Femur (tissue), 1 donor: Measurements from ENCODE around the gene DUSP18.
"Not testable (repeated sequence)": the region's sequence is repeated elsewhere in the genome, so short reads cannot be mapped to it uniquely, and the experiment has no call there.

ENCODE experiments used
- DNase-seq: peaks from one replicate; pipeline ENCODE4 v3.0.0-alpha.2; 2017

The DUSP18 gene

DNA sequence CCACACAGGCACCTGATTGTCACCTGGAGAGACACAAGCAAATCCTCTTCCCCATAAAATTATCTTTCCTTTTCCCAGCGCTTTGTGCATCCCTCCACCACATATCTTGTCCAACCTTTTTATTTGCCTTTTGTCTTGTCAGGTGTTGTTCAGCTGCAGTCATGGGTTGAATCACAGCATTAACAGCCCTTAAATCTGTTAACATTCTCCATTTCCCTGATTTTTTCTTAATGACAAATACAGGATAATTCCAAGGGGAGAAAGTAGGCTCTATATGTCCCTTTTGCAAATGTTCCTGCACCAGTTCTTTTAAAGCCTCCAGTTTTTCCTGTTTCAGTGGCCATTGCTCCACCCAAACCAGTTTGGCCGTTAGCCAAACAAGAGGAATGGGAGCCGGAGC is 8.9 kb upstream of the DUSP18 start:
- DNase-seq: not testable (repeated sequence)

DNA sequence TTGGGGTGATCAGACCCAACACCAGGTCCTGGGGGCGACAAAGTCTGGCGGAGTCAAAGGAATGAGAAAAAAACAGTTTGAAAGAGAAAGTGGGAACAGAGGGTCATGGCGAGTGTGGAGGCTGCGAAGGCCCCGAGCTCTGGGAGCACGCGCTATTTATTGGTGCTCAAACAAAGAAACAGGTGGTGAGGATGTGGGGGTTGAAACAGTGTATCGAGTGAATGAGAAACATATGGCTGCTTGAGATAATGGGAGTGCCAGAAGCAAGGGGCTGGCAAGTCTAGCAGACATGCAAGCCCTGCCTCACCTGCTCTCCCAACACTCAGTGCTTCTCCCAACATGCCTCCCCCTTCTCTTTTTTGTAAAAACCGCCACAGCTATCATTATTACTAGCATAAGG is 7.8 kb upstream of the DUSP18 start:
- DNase-seq: no peak

DNA sequence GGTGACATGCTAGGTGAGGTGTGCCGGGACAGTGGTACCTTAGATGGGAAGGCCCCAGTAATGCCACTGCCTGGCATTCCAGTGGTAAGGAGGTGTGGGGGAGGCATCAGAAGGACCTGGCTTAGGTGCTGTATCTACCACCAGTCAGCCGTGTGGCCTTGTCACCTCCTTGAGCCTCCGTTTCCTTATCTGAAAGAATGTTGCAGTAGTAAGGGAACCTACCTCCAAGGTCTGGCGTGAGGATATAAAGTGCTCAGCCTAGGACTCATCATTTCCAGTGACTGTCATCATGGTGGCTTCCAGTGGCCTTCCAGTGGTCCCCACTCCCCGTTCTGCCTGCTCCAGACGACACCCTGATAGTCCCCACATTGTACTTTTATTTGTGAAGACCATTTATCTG is 6.8 kb upstream of the DUSP18 start:
- no peak for DNase-seq

DNA sequence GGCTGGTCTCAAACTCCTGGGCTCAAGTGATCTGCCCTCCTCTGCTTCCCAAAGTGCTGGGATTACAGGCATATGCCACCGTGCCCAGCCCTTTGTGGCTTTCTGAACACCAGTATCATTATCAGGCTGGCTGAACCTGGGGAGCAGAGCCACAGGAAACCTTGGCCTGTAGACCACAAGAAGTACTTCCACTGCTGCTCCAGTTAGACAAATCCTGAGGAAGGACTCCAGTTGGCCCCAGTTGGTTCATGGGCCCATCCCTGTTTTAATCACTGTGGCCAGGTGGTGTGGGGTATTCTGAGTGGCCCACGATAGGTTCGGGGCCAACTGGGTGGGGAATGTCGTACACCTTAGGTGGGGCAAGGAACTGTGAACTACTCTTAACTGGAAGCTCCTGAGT is 5.5 kb upstream of the DUSP18 start:
- DNase-seq: no peak

DNA sequence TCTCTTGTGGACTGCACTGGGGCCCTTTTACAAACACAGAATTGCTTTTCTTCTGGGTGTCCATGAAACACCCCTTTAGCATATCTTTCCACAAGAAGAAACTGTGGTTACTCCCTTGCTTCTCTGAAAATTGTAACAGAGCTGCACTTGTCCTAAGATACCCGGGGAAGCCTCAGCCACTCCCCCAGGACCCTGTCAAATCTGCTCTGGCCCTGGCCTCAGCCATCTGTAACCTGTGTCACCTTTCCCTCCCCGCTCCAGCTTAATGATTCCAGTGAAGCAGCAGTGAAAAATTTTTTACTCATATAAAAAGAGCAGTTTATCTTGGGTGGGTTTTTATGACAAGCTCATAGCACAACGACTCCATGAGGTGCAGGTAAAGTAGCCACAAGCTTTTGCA is 3.4 kb upstream of the DUSP18 start:
- no peak for DNase-seq

DNA sequence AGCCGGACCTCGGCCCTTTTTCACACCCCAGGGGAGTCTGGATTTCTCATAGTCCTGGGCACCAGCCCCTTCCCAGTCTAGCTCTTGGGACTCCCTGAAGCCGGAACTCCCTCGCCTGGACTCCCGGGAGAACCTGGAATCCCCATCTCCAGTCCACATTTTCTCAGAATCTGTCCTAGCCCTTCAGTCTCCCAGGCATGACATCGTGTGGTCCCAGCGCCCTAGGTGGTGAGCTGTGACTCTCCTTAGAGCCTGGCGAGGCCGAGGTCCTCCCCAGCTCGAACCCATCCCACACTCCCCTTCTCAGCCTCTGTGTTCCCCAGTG is 673 bp upstream of the DUSP18 start:
- DNase-seq: no peak

DNA sequence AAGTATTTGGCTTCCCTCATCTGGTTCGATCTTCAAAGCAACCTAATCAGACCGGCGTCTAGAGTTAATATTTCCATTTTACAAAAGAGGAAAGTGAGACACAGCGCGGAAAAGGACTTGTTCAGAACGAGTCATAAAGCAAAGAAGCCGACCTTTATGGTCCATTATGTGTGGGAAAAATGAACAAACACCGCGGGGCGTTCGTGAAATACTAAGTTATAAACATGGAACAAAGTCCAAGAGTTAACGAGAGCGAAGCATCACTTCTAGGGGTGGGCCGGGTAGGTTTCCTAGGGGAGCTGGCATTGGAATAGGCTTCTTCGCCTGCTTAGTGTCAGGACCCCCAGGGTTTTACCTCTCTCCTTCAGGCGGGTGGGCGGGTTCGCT is 575 bp downstream of the DUSP18 start:
- no peak for DNase-seq

DNA sequence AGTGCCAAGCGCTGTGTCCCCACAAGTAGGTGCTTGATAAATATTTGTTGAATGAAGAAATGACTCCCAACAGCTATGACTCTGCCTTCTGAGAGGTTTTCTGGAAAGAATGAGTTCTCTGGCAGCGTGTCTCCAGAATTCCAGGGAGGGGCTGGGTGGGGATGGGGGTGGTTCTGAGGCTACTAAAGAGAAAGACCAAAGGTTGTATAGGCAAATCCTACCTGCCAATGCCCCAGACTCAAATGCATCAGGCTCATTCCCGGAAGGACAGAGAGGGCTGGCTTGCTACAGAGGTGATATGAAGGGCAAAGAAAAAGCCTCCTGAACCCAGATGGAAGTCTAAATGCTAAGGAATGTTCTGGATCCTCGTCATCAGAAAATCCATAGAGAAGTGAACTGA is 1.9 kb downstream of the DUSP18 start:
- no peak for DNase-seq

DNA sequence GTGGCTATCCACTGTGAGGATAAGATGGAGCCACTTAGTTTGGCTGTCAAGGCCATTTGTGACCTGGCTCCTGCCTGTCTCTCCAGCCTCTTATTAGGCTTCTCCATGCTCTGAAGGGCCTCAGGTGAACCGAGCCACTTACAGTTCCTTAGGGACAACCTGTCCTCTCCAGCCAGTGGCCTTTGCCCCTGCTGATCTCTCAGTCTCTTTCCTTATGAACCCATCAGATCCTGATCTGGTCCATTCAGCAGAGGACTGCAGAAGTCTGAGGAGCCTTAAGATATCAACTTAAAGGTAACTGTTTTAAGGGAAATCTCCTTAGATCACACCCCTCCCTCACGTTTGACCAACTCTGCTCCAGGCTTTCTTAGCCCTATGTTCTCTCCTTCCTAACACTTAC is 2.4 kb downstream of the DUSP18 start:
- DNase-seq: no peak

DNA sequence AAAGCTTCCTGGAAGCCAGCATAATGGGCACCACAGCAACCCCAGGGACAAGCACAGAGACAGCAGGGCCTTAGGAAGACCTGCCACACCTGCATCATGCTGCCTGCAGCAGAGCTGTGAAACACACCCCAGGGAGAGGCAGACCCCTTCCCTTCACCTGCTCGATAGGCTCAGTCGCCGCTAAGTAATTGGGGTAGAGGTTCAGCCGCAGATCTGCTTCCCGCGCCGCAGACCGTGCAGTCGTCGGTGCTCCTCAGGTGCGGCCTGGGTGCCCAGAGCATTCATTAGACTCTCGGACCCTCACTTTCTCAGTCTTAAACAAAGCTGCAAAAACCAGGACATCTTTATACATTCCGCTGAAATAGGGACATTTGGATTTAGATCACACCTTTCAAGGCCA is 2.9 kb downstream of the DUSP18 start:
- DNase-seq: no peak

DNA sequence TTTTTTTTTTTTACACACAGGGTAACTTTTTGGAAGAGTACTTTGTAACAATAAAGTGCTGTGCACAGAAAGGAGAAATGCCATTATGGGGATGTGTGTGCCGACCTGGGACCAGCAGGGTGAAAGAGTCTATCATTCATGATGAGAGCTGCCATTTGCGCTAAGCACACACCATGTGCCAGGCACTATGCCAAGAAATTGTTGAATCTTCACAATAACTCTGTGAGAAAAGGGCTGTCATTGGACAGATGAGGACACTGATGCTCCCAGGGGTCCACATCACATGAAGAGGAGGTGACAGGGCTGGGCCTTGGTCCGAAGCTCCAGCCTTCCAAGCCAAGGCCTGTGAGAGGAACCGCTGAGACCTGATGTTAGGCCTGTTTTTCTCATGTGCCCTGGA is 5.6 kb downstream of the DUSP18 start:
- no peak for DNase-seq

DNA sequence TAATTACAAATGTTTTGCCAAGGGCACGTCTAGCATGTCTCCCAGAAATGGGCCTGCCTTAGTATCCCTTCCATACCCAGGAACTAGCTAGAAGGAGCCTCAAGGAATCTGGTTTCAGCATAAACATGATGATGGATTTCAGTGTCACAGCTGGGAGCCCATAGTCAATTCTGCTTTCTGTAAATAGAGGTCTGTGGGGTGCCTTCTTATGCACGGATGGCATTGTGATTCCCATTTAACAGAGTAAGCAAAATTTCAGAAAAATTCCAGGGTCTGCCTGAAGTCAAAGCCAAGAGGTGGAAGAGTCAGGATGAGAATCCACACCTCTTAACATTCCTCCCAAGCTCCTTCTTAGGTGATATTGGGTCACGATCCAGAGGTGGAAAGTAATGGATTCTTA is 12.1 kb downstream of the DUSP18 start:
- DNase-seq: no peak

DNA sequence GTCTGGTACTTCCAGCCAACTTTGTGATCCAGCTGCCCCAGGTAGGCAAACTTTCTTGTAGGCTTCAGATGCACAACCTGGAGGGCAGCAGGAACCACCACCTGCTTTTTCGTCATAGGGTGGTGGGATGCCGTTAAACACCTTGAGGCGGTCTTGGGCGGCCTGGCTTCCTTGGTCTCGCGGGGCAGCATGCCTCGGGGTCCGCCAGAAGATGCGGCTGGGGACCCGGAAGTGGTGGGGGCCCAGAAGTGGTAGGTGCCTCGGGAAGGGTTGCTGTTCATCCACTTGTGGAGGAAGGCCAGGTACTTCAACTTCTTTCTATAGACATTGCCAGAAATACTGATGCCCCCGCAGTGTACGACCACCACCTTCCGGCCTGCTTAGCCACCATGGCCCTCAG is 13.3 kb downstream of the DUSP18 start:
- DNase-seq: no peak

DNA sequence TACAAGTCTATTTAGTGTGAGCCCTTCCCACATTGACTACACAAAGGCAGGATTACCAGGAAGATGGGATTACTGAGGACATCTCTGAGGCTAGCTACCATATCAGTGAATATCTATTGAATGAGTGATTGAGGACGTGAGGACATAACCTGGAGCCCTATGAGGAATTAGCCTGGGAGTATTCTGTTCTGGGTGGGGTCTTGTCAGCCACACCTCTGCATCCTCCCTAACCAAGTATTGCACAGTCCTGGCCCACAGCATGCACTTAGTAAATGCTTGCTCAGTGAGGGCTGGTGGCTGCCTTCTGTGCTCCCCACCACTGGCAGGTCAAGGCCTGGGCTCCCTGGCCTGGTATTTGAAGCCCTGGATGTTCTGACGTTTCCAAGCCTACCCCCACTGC is 14.8 kb downstream of the DUSP18 start:
- DNase-seq: no peak

DNA sequence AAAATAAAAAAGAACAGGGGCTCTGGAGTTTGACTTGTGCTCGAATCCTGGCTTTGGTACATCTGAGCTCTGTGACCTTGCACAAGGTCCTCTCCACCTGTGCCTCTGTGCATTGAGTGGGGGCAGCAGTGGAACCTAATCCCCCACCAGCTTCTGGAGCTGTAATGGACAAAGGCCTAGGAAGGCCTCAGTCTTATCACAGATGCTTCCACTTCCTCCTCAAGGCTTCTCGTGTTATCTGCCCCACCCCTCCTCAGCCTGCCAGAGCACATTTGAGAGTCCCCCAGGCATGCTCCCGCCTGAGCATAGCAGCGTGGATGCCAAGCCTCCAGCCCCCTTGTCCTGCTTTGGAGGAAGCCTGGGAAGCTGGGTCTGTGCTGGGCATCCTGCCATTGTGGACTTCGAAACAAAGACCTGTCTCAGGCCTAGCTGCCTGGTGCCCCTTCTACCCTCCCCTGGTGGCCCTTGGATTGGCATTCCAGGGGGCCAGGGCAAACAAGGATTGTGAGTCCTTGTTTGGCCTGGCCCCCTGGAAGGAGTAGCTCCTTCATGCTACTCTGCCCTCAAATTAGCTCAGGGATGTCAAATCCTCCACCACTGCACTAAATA is 17.1 kb downstream of the DUSP18 start:
- DNase-seq: peak; percentile 30

DNA sequence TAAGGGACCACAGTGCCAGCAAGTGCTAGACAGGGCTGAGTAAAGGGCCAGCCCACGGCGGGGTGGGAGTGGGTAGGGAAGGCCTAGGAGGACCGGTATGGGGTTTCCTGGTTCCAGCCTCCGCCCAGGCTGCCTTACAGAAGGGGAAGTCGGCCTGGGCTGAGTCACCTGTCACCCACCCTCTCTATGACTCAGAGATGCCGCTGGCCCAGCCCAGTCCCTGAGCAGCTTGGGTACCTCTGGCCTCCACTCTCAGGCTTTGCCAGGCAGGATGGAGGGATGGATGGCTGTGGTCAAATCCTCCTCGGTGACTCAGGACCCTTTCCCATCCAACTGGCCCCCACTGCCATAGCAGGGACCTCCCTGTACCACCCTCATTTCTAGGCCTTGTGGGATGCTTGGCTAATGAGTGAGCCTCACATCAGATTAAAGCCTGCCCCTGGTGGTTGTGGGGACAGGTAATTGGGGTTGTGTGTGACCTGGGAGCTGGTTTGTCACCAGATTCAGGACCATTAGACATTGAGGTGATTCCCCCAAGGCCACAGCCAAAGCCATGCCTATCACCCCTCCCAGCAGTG is 18.2 kb downstream of the DUSP18 start:
- peak; percentile 51 for DNase-seq

DNA sequence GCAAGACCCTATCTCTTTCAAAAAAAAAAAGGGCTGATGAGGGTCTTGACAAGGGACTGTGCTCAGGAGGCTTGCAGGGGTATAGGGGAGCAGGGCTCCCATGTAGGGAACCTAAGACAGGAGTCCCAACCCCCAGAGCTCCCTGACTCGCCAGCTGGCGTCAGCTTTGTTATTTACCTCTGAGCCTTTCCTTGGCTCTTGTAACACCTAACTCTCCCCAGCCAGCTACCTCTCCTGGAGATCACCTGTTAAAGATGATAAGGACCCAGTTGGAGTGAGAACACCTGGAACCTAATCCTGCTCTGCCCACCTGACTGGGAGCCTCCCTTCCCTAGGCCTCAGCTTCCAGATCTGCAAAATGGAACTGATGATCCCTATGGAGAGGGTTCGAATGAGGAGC is 18.9 kb downstream of the DUSP18 start:
- DNase-seq: no peak

DNA sequence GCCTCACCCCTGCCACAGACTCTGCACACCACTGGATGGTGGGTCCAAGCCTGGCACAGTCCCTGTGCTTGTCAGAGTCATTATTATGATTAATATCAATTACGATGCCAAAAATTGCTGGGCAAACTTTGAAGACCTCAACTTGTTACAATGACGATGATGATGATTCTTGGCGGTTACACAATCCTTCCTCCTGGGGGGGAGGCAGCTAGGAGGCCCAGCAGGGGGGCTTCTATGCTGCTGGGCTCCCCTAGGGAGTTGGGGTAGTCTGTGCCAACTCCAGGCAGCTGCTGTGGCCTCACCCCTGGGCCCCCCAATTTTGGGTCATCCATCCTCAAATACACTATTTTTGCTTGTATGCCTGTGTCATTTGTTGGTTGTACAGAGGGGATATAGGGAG is 20.1 kb downstream of the DUSP18 start:
- DNase-seq: no peak

DNA sequence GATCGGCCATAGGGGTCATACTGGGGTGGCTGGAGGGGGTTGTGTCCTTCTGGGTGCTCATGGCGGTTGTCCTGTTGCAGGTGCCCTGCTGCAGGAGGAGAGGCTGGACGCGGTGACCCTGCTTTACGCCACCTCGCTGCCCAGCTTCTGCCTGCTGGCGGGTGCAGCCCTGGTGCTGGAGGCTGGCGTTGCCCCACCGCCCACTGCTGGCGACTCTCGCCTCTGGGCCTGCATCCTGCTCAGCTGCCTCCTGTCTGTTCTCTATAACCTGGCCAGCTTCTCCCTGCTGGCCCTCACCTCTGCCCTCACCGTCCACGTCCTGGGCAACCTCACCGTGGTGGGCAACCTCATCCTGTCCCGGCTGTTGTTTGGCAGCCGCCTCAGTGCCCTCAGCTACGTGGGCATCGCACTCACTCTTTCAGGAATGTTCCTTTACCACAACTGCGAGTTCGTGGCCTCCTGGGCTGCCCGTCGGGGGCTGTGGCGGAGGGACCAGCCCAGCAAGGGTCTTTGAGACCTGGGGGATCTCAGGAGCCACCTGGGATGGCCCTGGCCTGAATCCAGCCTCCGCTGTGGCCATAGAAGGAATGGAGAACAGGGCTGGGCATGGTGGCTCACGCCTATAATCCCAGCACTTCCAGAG is 21.0 kb downstream of the DUSP18 start:
- no peak for DNase-seq

DNA sequence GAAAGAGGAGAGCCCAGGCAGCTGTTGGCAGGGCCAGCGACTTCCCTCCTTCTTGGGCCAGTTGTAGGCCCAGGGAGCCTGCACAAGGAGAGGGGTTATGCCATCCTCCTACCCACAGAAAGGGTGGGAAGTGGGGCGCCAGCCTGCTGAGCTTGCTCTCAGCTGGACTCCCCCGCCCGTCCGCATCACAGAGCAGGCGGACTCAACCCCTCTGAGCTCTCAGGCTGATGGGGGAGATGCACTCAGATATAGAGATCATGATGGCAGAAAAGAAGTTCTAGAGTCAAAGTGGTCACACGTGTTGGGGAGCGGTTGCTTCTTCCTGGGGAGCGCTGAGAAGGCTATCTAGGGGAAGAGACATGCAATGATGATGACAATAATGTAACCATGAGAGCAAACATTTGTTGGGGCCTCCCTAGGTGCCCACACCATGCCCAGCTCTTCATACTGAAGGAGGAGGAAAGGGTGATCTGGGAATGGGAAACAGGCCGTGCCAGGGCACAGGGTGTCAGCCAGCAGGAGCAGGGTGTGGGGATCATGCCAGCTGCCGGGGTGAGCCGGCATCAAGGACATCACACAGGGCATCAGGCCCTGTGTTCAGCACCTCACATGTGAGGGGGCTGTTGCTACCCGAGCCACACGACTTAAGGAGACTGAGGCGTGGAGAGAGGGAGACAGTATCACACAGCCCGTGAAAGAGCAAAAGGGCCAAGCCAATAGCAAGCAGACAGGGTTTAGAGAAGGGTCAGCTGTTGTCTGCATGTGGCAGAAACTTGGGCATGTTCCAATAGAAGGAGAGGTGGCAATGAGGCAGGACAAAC is 24.4 kb downstream of the DUSP18 start:
- DNase-seq: no peak

DNA sequence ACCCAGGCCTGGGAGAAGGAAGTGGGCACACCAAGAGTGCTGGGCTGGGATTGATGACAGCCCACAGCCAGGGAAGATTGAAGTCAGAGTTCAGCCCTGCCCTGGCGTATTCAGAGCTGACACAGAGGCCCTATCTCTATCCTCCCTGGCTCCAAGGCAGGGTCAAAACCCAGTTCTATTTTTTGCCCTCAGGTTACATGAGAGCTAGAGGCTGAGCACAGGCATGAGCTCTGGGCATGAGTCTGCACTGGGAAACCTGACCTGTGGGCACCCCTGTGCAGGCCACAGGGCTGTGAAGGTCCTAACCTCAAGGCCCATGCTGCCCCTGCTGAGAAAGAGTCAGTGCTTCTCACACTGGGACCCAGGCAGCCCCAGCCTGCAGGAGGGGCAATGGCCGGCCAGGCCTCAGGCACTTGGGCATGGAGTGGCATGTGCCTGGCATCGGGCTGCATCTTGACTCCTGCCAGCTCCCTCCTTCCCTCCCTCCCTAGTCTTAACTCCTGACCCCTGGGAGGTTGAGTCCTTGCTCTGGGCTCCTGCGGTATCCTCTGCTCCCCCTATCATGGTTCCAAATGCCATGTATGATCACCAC is 26.7 kb downstream of the DUSP18 start:
- no peak for DNase-seq

DNA sequence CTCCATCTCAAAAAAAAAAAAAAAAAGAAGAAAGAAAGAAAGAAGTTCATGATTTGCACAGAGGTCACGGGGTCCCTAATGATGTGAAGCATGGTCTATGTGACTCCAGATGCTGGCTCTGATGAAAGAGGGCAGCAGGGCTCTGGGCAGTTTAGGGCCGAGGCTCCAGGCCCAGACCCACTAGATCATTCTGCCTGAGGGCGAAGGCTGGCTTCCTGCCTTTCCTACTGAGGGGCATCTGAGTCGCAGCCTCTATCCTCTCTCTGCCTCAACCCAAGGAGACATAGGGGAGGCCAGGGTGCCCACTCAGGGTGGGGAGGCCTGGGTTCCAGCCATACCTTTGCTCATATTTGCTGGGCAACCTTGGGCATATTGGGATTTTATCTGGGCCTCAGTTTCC is 27.3 kb downstream of the DUSP18 start:
- no peak for DNase-seq

DNA sequence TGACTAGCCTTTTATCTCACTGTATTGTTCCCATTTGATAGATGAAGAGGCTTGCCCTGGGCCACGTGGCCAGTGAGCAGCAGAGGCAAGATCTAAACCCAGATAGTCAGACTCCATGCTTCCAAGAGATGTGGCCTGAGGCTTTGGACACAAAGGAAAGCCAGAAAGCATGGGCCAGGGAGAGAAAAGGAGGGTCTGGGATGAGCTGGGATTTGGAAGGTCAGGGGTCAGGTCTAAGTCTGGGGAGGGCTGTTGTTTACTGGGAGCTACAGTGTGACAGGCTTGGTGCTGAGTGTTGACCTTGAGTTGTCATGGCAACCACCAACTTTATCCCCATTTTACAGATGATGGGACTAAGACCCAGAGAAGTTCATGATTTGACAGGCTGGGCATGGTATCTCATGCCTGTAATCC is 30.0 kb downstream of the DUSP18 start:
- DNase-seq: no peak
